Measurements from ENCODE around the gene ESPNL.

ESPNL gene

DNA sequence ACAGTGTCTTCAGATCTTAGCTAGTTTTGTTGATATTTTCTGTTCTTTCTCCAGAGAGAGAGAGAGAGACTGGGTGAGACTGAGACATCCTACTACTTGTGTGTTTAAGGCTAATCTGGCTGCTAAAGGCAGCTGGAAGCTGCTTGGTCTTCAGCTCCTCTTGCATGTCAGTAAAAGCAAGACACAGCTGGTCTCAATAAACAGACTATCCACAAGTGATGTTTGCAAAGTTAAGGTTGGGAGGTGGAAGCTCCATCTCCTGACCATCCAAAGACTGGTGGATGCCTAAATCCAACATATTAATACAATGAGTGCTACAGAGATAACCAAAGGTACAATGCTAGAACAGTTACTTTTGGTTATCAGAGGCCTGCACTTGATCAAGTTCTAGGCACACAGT lies 76.5 kb downstream of the ESPNL start:
- no peak for DNase-seq

DNA sequence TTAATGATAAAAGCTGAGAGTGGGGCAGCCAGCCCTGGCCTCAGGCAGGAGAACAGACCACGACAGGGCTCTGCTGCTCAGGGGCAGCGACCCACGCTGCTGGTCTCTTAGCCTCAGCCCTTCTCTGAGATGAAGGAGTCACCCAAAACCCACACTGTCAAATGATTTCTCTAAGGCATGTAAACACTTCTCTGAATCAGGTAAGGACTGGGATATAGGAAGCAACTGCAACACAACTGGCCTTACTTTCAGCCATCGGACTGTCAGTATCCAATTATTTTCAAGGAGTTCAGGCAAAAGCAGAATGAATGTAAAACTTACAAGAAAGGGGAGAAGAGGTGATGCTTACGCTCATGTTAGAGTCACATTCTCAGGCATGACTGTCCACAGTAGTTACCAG lies 80.4 kb downstream of the ESPNL start:
- DNase-seq: no peak

DNA sequence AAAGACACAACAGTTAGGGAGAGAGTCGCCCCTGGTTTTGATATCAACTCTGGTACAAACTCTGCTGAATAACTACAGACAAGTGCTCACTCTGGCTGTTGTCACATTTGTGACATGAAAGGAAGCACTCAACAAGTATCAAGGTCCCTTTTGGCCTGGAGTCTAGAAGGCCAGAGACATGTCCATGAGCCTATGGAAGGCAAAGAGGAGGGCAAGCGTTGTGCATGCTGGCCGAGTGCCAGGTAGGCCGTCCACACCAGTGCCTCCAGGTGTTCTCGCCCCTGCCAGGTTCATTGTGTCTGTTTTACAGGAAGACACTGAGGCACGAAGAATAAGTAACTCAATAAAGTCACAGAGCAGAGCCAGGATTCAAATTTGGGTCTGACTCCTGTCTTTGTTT lies 82.2 kb downstream of the ESPNL start:
- no peak for DNase-seq

Measured in NCI-H510A (cell line).